HG03460 (cell line): ENCODE data around the gene SEPSECS.
A peak's percentile ranks its signal among the peaks of the same experiment; 100 is the strongest.

Source experiments
- ATAC-seq: cut with Tn5 transposase; IDR thresholded peaks from one replicate; pipeline ENCODE4 v1.9.1; 2021; ENCODE audit not compliant: unreplicated experiment

The SEPSECS gene

DNA sequence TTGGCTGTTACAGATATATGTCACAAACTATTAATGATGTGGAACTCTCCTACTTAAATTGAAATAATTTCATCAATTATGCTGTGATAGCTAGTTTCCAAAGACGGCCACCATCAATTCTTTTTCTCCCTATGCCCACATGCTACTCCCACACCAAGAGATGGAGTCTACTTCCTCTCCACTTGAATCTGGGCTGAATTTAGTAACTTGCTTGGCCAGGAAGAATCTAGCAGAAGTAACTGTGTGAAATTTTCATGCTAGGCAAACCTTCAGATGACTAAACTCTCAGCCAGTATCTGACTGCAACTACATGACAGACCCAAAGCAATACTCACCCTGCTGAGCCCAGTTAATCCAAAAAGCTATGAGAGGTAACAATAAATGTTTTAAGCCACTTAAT is 3.2 kb downstream of the SEPSECS start:
- ATAC-seq: no peak

DNA sequence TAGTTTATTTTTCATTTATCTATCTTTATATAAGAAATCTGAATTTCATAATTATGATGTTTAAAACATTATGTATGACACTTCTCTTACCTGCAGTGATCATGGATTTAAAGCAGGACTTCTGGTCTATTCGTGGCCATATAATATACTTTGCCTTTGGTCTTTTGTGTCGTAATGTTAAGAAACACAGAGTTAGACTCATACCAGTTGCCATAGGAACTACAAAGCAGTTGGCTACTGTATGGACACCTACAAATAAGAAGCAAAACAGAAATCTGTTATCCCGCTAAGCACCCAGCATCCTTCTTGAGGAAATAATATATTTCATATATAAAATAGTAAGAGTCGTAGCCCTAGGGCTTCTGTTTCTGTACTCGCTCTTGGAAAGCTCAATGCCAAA is 4.3 kb downstream of the SEPSECS start:
- ATAC-seq: no peak

DNA sequence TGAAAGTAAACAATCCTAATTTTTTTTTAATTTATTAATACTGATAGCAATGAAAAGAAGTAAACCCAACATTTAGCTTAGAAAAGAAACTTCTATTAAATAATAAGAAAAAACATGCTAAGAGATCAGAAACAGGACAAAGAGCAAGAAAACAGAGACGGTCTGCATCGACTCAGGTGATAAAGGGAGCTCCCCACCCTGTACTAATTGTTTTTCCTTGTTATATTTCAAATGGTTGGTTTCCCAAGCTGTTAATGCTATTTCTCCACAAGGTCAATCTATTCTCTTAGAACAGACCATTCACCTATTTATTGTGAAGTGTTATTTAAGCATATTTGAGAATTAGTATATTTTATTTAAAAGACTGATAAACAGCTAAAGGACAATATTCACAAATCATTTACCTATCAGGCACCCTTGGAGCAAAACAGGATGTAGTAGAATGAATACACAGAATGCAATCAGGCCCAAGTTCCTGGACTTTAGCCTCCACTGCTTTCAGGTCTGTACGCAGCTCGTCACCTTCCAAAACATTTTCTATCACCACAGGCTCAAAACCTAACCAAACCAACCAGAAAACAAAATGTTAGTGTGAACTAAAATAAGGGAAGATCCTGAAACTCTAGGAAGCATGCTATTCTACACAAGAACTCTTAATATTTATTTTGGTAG is 5.5 kb downstream of the SEPSECS start:
- no peak for ATAC-seq

- ATAC-seq: no peak
These were observed 14.2 kb downstream of the SEPSECS start for GRCh38 chr4:25146076-25146475.

- no peak for ATAC-seq
These were observed 15.3 kb downstream of the SEPSECS start for GRCh38 chr4:25144870-25145481.

GRCh38 chr4:25142468-25142867 is 17.8 kb downstream of the SEPSECS start:
- ATAC-seq: no peak

DNA sequence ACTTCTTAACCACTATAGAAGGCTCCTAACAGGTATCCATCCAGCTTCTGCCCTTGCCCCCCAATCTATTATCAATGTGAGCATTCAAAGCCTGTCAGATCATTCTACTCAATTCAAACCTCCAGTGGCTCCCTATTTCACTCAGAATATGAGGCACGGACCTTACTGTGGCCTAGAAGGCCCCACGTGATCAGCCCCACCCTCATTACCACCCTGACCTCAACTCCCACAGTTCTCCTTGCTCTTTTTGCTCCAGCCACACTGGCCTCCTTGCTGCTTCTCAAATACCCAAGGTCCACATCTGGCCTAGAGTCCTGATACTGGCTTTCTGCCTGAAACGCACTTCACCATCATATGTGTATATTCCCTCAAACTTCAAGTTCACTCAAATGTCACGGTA is 18.7 kb downstream of the SEPSECS start:
- no peak for ATAC-seq

- ATAC-seq: no peak
These were observed 27.1 kb downstream of the SEPSECS start for GRCh38 chr4:25133132-25133531.

- ATAC-seq: no peak
These were observed 28.3 kb downstream of the SEPSECS start for GRCh38 chr4:25131926-25132325.

DNA sequence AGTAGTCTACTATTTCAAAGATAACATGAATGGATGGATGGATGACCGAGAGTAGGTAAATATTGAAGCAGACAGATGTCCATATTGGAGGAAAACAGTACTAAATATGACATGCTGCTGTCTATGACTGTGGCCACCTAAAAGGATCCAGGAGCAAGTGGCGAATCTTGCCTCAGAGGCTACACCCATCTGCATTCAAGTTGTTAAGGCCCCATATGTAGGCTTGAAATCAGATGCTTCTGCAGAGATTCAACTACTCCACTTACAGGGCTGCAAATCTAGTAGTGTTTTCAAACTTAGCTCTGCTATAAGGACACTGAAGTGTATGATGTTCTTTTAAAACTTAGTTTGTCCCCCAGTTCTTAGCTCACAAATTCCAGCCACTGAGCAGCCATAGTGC is 28.9 kb downstream of the SEPSECS start:
- ATAC-seq: no peak

GRCh38 chr4:25129917-25130316 is 30.3 kb downstream of the SEPSECS start:
- no peak for ATAC-seq

DNA sequence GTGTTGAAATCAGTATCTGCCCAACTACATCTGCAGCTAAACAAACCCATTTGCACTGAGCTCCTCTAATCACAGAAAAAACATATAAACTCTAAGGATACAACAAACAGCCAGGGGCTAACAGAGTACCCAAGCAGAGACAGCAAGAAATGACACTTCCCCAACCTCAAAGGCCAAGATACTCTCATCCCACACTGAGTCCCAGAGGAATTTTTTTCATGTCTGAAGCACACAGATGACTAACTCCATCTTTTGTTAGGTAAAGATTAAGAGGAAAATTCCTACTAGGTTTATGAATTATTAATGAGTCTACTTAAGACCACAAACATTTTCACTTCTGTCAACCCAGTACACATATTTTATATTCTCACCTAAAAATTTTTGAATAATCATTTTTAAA is 31.6 kb downstream of the SEPSECS start:
- ATAC-seq: no peak

- ATAC-seq: peak; percentile 96
These were observed 37.0 kb downstream of the SEPSECS start for GRCh38 chr4:25123236-25123635.

DNA sequence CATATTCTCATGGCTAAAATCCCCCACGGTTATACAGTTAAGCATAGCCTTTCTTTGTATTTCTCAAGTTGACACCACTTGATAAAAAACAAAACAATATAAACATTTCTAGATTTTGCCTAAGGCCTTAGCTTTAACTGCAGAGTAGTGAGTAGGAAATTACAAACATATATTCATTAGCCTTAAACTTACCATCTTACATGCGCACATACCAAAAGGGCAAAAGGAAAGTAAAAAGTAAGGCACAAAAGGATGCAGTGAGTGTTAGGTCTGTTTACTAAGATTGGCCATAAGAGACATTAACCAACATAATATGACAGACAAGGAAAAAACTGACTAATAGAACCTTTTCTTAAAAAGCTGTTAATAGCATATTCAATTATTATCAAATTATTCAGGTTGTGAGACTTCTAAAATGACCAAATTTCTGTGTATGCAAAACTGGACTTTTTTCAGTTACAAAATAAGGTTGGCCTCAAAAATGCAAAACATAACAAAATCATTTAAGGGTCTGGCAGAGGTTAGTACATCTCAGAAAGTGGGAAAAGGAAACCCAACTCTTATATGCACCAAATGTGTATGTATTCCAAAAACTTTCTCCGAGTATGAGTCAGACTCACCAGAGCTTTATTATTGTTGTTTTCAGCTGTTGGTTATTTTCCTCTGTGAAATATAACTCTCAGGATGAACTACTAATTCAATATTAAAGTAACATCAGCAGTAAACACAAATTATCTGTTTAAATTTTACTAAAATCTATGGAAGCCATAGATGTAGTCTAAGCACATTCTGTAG is 39.9 kb downstream of the SEPSECS start:
- ATAC-seq: no peak

GRCh38 chr4:25117716-25118472 is 42.4 kb downstream of the SEPSECS start:
- no peak for ATAC-seq

GRCh38 chr4:25117274-25117673 is 43.0 kb downstream of the SEPSECS start:
- no peak for ATAC-seq

DNA sequence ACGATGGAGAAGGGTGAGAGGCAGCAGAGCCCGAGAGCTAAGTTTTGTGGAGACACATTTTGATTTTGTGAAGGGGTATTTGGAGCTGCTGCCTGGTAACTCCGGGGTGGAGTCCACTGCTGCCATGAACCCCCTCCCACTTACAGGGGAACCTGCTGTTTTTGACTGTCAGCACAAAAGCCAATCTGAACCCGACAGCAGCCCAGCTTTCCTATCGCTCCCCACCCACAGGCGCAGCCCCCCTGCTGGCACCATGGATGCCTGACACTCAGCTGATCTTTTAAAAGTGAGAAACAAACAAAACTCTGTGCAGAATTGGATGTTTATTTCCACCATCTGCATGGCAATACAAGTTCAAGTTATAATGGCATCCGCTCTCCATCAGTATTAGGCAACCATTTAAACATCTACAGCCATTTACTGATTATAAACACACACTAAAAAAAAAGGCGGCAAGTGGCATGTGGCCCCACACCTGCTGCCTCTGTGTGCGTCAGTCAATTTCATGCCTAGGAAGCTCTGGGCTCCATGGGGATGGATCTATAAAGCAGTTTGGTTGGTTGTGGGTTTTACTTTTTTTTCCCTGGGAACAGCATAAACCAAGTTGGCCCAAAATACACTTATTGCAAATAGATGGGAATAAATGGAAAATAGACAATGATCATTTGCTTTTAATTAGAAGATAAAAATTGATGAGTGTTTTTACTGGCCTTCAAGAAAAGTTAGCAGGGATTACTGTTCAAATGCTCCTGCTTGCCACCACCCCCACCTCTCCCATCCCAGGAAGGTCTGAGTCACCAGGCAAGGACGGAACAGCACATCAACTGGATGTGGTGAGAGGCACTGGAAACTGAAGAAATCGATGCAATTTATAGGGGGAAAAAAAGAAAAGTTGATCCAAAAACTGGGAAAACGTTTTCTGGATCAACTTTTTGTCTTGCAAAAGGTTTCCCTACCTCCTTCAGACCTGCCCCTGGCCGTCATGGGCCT is 46.0 kb downstream of the SEPSECS start:
- no peak for ATAC-seq

- no peak for ATAC-seq
These were observed 47.3 kb downstream of the SEPSECS start for GRCh38 chr4:25112995-25113380.

- ATAC-seq: no peak
These were observed 47.8 kb downstream of the SEPSECS start for GRCh38 chr4:25112366-25112994.
